Lower leg skin (tissue), 4 donors: Measurements from ENCODE around the gene GPR32. TPM values are rescaled to one million over a fixed set of nuclear protein-coding genes. Genes with fewer than 3 reads are reported as not detected.
"Not testable (repeated sequence)": the region's sequence is repeated elsewhere in the genome, so short reads cannot be mapped to it uniquely, and the experiment has no call there.

Experiments used
- DNase-seq, 2 donors: peaks; one replicate each; pipeline ENCODE4 v3.0.0-alpha.2; 2019; ENCODE audit warnings: low spot score in 2 of 2
- H3K4me3 ChIP-seq: fragments of 200-600 bp; sonication (generic); 2 replicates; pipeline ENCODE4 v1.5.1; 2017; ENCODE audit warnings: mild to moderate bottlenecking, low read depth; ENCODE audit not compliant: poor library complexity, severe bottlenecking
- CTCF ChIP-seq, 3 donors: fragments of 450-650 bp; IDR thresholded peaks; one replicate each; pipeline ENCODE4 v1.5.1; 2016; ENCODE audit warnings: antibody characterized with exemption in 3 of 3, mild to moderate bottlenecking in 3 of 3, moderate library complexity in 2 of 3
- POLR2A ChIP-seq, 2 donors: fragments of 450-650 bp; IDR thresholded peaks; one replicate each; pipeline ENCODE4 v1.6.1; 2016 to 2017; ENCODE audit warnings: antibody characterized with exemption in 2 of 2, mild to moderate bottlenecking in 1 of 2, moderate library complexity in 1 of 2
- WGBS, 2 donors: methylation state at CpG; one replicate each; pipeline ENCODE4 v1.1.5; 2018; 5-methylcytosine and 5-hydroxymethylcytosine counted together
- intact Hi-C: fragments of 100-400 bp; cut with DNase I; formaldehyde crosslinking; loops from one replicate; pipeline ENCODE4 v1.15.0; 2023; ENCODE audit warnings: low total_unique reads
- total RNA-seq, 4 donors: library from RNA; depleted of rRNA; stranded (reverse); fragments of >200 nt; gene quantifications; one replicate each; pipeline ENCODE4 v1.1.0, GENCODE V29; 2016

GPR32 gene
- total RNA-seq, 4 donors from 2014 or later, result not detected

- intact Hi-C loops, result no loop called here
- H3K4me3 ChIP-seq, result no peak overlapping the region
- no peak for TF ChIP-seq CTCF (IDR thresholded peaks at IDR 0.05)
- TF ChIP-seq POLR2A (IDR thresholded peaks at IDR 0.05), result no peak
- 72 to 75% methylated on average over 5 of the region's 5 CpGs for WGBS, 2 donors
- DNase-seq, result no peak
Observed at GRCh38 chr19:50768277-50768676, 2.0 kb upstream of the GPR32 start.

- no peak for TF ChIP-seq POLR2A (IDR thresholded peaks at IDR 0.05)
- TF ChIP-seq CTCF (IDR thresholded peaks at IDR 0.05), result no peak
- no peak overlapping the region for H3K4me3 ChIP-seq
- 81 to 83% methylated on average over 10 to 13 of the region's 13 CpGs for WGBS, 2 donors
- DNase-seq, result no peak
- intact Hi-C loops, result loop anchor here (10.0 kb wide), 1 partner anchor 56 kb away; the partner anchor contains the start of gene SHANK1
Observed at GRCh38 chr19:50770888-50771287, 624 bp downstream of the GPR32 start.

- TF ChIP-seq POLR2A (IDR thresholded peaks at IDR 0.05) (no peak), CTCF (IDR thresholded peaks at IDR 0.05) (no peak)
- intact Hi-C loops, result loop anchor here (10.0 kb wide), 1 partner anchor 58 kb away; the partner anchor contains the start of gene SHANK1
- H3K4me3 ChIP-seq, result no peak overlapping the region
- no peak for DNase-seq
- 64 to 70% methylated on average over 2 of the region's 2 CpGs for WGBS, 2 donors
Observed at GRCh38 chr19:50772476-50772875, 2.2 kb downstream of the GPR32 start.

- WGBS, 2 donors, result 83 to 85% methylated on average over 3 of the region's 3 CpGs
- intact Hi-C loops, result loop anchor here (10.0 kb wide), 1 partner anchor 58 kb away; the partner anchor contains the start of gene SHANK1
- DNase-seq, H3K4me3 ChIP-seq: not testable (repeated sequence)
Observed at GRCh38 chr19:50772912-50773311, 2.6 kb downstream of the GPR32 start.

- intact Hi-C loops, result loop anchor here (10.0 kb wide), 1 partner anchor 59 kb away; the partner anchor contains the start of gene SHANK1
- WGBS, 2 donors, result 58 to 71% methylated on average over 7 of the region's 7 CpGs
- not testable (repeated sequence) for DNase-seq, H3K4me3 ChIP-seq
Observed at GRCh38 chr19:50773454-50773853, 3.2 kb downstream of the GPR32 start.

GRCh38 chr19:50776131-50776530 lies 5.9 kb downstream of the GPR32 start:
- intact Hi-C loops, result loop anchor here (10.0 kb wide), 1 partner anchor 61 kb away; the partner anchor contains the start of gene SHANK1
- WGBS, 2 donors, result 45 to 68% methylated on average over 5 of the region's 5 CpGs
- no peak for TF ChIP-seq POLR2A (IDR thresholded peaks at IDR 0.05)
- TF ChIP-seq CTCF (IDR thresholded peaks at IDR 0.05), result no peak
- DNase-seq, result no peak
- H3K4me3 ChIP-seq, result no peak overlapping the region

GRCh38 chr19:50777261-50777660 lies 7.0 kb downstream of the GPR32 start:
- no peak overlapping the region for H3K4me3 ChIP-seq
- TF ChIP-seq CTCF (IDR thresholded peaks at IDR 0.05) (no peak), POLR2A (IDR thresholded peaks at IDR 0.05) (no peak)
- intact Hi-C loops, result loop anchor here (10.0 kb wide), 1 partner anchor 62 kb away; the partner anchor contains the start of gene SHANK1
- no peak for DNase-seq
- WGBS, 2 donors, result 36 to 58% methylated on average over 4 of the region's 4 CpGs
